NCI-H774 (cell line): ENCODE measurements around the gene TEKT2.

Source experiments
- DNase-seq: peaks from one replicate; lab custom pipeline; 2025; lab: John Stamatoyannopoulos, UW

The TEKT2 gene

GRCh38 chr1:36083635-36084496, at the start of gene TEKT2:
TEKT2 (plus strand) TSS chr1:36084094; CDS start chr1:36084922, 828 bp downstream.
- DNase-seq: peak; percentile 87

GRCh38 chr1:36034692-36035091, 49.2 kb upstream of the TEKT2 start:
- no peak for DNase-seq

GRCh38 chr1:36035154-36035553, 48.7 kb upstream of the TEKT2 start:
- no peak for DNase-seq

- DNase-seq: no peak
Observed at GRCh38 chr1:36040238-36040637, 43.7 kb upstream of the TEKT2 start.

- no peak for DNase-seq
Observed at GRCh38 chr1:36051821-36052220, 32.1 kb upstream of the TEKT2 start.

- DNase-seq: no peak
Observed at GRCh38 chr1:36053978-36054377, 29.9 kb upstream of the TEKT2 start.

DNA sequence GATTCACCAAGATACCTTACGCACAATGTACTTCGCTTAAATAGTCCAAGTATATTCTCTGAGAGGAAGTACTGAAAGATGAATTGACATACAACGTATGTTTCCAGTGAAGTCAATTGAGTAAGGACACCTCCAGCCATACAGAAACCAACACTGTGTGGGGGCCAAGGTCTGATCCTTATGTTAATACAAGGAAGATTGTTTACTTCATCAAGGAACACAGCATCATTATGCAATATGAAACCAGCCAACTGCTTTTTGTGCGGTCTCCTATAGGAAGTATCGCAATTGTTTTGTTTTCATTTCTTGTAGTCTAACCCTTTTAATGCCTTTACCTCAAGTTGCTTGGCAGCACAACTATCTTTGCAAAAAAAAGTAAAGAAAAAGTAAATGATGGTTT, 28.2 kb upstream of the TEKT2 start:
- DNase-seq: no peak

DNA sequence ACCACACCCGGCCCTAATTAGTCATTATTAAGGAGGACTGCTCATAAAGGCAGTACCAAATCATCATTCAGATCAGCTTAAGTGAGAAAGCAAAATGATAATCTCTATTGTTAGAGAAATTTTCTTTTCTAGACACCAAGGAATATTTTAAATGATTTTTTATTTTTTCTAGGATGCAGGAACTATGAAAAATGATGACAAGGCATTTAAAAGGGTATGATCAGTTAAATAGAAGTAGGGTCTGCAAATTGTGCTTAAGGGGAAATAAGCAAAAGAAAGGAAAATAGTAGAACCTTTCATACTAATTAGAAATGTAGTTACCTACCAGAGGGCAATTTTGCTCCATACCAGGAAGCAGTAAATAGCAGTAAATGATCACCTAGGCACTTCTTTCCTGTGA, 21.6 kb upstream of the TEKT2 start:
- DNase-seq: no peak

- DNase-seq: no peak
Observed at GRCh38 chr1:36067871-36068270, 16.0 kb upstream of the TEKT2 start.

DNA sequence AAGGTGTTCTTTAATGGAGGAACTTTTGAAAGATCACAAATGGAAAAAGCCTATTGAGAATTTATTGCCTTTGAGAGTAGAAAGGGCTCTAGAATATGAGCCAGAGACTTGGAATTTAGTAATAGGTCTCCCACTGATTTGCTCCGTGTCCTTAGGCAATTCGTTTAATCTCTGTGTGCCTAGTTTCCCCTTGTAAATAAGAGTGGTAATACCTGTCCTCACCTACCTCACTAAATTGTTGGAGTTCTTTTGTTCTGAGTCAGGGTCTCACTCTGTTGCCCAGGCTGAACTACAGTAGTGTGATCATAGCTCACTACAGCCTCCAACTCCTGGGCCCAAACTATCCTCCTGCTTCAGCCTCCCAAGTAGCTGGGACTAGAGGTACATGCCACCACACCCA, 15.0 kb upstream of the TEKT2 start:
- no peak for DNase-seq

- no peak for DNase-seq
Observed at GRCh38 chr1:36070349-36070748, 13.5 kb upstream of the TEKT2 start.

- DNase-seq: no peak
Observed at GRCh38 chr1:36076979-36077573, 6.8 kb upstream of the TEKT2 start.

- DNase-seq: no peak
Observed at GRCh38 chr1:36080236-36080635, 3.7 kb upstream of the TEKT2 start.

GRCh38 chr1:36080801-36081200, 3.1 kb upstream of the TEKT2 start:
- DNase-seq: no peak

GRCh38 chr1:36081926-36082485, 1.9 kb upstream of the TEKT2 start:
- DNase-seq: no peak

- DNase-seq: no peak
Observed at GRCh38 chr1:36083219-36083618, 675 bp upstream of the TEKT2 start.

DNA sequence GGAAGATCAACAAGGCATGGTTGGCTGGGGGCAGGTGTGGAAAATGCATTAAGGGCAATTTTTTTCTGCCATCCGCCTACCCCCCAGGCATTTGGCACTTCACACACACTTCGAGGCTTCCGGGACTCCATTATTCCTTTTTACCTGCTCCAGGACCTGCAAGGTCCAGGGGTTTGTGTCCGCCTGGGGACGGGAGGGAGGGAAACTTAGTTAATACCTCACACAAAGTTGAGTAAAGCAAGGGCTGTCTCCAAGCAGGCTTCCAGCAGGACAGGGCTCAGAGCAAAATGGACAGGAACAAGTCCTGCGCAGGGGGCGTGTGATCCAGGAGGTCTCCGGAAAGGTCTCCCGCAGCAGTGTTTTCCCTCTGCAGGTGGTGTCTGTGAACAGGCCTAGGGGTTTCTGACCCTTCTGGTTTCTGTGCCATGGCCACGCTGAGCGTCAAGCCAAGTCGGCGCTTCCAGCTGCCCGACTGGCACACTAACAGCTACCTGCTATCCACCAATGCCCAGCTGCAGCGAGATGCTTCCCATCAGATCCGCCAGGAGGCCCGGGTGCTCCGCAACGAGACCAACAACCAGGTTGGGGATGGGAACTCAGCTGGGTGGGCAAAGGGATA, 712 bp downstream of the TEKT2 start:
- DNase-seq: peak; percentile 62

GRCh38 chr1:36085126-36085525, 1.2 kb downstream of the TEKT2 start:
- DNase-seq: no peak

DNA sequence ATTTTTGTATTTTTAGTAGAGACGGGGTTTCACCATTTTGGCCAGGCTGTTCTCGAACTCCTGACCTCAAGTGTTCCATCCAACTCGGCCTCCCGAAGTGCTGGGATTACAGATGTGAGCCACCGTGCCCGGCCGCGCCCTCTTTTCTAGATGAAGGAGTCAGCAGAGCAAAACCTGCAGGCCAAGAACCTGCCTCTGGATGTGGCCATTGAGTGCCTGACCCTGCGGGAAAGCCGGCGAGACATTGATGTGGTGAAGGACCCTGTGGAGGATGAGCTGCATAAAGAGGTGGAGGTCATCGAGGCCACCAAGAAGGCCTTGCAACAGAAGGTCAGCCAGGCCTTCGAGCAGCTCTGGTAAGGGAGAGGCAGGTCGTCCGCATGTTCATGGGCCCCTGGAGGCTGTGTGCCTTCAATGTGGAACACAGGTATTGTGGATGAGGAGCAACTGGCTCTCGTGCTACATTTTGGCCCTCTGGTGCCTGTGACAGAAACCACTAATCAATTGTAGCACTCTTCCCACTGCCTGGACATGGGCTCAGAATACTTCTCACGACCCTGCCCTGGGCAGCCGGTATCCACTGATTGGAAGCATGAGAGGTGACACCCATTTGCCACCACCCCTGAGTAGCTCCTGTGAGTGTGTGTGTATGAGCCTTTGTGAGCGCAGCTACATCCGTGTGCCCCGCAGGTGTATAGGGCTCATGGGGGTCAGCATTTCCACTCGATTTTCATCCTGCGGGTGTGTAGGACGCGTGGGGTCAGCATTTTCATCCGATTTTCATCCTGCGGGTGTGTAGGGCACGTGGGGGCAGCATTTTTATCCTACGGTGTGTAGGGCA, 2.0 kb downstream of the TEKT2 start:
- no peak for DNase-seq

DNA sequence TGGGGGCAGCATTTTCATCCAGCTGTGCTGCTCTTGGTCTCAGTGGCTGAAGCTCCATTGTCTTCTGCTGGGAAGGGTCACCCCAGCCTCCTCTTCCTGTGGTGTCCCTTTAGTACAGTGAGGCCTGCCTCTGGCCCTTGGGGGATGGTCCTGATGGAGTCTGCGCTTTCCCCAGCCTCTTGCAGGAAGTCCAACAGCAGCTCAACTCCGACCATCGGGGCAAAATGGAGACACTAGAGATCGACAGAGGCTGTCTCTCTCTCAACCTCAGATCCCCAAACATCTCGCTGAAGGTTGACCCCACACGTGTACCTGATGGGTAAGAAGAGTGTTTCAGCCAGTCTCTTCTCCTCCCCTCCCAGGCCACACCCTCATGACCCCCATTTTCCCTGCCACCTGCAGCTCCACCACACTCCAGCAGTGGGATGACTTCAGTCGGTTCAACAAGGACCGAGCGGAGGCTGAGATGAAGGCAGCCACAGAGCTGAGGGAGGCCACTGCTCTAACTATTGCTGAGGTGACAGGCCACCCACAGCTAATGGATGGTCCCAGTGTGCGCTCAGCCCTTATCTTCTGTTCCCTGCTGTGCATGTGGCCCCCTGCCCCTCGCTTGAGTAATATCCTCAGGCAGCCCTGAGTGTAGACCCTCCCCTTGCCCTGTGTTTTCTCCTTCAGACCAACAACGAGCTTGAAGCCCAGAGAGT, 2.8 kb downstream of the TEKT2 start:
- DNase-seq: no peak
